Breast epithelium (tissue), 3 donors: ENCODE measurements around the gene FAM9A.

ENCODE experiments used
- POLR2A ChIP-seq: fragments of 450-650 bp; IDR thresholded peaks from one replicate; pipeline ENCODE4 v1.6.1; 2016; ENCODE audit warnings: antibody characterized with exemption, mild to moderate bottlenecking, moderate library complexity
- POLR2AphosphoS5 ChIP-seq, 3 donors: sonication (generic); formaldehyde crosslinking; IDR thresholded peaks; one replicate each; pipeline ENCODE4 v1.6.1; 2017; ENCODE audit warnings: antibody characterized with exemption in 3 of 3
- TF ChIP-seq, protein P1 (sequence below), 3 donors: fragments of 450-650 bp; IDR thresholded peaks; one replicate each; pipeline ENCODE4 v1.5.1; 2016 to 2017; ENCODE audit warnings: antibody characterized with exemption in 3 of 3, mild to moderate bottlenecking in 3 of 3, moderate library complexity in 3 of 3

DNA sequence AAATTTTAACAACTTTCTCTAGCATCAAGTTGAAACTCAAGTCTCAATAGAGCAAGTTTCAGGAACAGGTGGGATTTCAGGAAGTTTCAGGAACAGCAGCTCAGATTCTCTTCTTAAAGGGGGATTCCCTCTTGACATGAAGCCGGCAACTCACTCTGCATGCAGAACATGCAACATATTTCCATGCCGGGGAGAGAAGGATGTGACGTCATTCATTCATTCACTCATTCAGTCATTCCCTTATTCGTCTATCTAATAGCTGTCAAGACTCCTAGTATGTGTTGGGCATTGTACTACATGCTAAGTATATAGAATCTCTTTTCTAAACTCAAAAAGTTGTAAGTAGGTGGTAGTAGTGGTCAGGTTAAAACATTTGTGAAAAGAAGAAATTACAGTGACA lies 4.8 kb upstream of the FAM9A start:
- TF ChIP-seq, protein P1, sequence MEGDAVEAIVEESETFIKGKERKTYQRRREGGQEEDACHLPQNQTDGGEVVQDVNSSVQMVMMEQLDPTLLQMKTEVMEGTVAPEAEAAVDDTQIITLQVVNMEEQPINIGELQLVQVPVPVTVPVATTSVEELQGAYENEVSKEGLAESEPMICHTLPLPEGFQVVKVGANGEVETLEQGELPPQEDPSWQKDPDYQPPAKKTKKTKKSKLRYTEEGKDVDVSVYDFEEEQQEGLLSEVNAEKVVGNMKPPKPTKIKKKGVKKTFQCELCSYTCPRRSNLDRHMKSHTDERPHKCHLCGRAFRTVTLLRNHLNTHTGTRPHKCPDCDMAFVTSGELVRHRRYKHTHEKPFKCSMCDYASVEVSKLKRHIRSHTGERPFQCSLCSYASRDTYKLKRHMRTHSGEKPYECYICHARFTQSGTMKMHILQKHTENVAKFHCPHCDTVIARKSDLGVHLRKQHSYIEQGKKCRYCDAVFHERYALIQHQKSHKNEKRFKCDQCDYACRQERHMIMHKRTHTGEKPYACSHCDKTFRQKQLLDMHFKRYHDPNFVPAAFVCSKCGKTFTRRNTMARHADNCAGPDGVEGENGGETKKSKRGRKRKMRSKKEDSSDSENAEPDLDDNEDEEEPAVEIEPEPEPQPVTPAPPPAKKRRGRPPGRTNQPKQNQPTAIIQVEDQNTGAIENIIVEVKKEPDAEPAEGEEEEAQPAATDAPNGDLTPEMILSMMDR (IDR thresholded peaks at IDR 0.05) = no peak
- TF ChIP-seq POLR2AphosphoS5 (IDR thresholded peaks at IDR 0.05) (no peak), POLR2A (no peak)
